Effector memory CD8-positive, alpha-beta T cell (primary cell): ENCODE results near the gene CSNK2B.

ENCODE experiments used
- ATAC-seq: fragments of 150-1000 bp; cut with Tn5 transposase; replicated peaks from 2 replicates; pipeline ENCODE4 v1.10.0; 2021; ENCODE audit warnings: mild to moderate bottlenecking, moderate library complexity
- DNase-seq, 3 experiments: peaks; one replicate each; pipeline ENCODE4 v3.0.0; 2021
- H3K27ac Mint-ChIP-seq, 2 donors: one replicate each; pipeline ENCODE4 v1.8.0; 2022; ENCODE audit warnings: mild to moderate bottlenecking in 2 of 2, mixed read lengths in 2 of 2, moderate library complexity in 2 of 2
- H3K27me3 Mint-ChIP-seq, 2 donors: one replicate each; pipeline ENCODE4 v1.8.0; 2022; ENCODE audit warnings: mixed read lengths in 2 of 2
- H3K36me3 Mint-ChIP-seq: one replicate; pipeline ENCODE4 v1.8.0; 2022; ENCODE audit warnings: mild to moderate bottlenecking, moderate library complexity, mixed read lengths; ENCODE audit not compliant: insufficient read depth
- H3K4me1 Mint-ChIP-seq, 2 donors: one replicate each; pipeline ENCODE4 v1.8.0; 2022; ENCODE audit warnings: low read depth in 2 of 2, mixed read lengths in 2 of 2
- H3K4me3 Mint-ChIP-seq, 2 donors: one replicate each; pipeline ENCODE4 v1.8.0; 2022; ENCODE audit warnings: mild to moderate bottlenecking in 2 of 2, mixed read lengths in 2 of 2, moderate library complexity in 2 of 2
- H3K9me3 Mint-ChIP-seq, 2 donors: one replicate each; pipeline ENCODE4 v1.8.0; 2022; ENCODE audit warnings: mixed read lengths in 2 of 2

CSNK2B gene

DNA sequence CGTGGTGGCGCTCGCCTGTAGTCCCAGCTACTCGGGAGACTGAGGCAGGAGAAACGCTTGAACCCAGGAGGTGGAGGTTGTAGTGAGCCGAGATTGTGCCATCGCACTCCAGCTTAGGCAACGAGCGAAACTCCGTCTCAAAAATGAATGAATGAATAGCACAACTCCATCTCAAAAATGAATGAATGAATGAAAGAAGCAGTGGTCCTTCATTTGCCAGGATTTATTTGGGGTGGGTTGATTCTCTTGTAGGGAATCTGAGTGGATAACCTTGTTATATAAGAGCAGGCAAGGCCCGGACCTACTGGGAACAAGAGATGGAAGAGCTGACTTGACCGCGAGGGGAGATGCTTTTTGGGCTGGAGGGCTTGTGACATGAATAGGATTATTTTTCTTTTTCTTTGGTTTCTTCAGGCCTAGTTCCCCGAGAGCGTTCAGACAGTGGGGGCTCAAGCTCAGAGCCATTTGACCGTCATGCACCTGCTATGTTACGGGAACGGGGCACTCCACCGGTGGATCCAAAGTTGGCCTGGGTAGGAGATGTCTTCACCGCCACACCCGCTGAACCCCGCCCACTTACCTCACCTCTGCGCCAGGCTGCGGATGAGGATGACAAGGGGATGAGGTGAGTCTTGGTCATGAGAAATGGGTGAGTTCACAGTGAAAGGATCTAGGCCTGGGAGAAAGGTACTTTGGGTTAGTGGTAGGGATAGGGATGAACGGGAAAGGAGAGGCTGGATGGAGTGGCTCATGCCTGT is 35.5 kb upstream of the CSNK2B start:
- Mint-ChIP-seq H3K9me3 (no peaks in the 10 kb centered on the region), H3K27ac (peak overlapping the region in 1 of 2 donors; percentile 84), H3K27me3 (no peaks in the 10 kb centered on the region), H3K4me1 (peaks cover 10 to 13% of the 10 kb centered on the region in 2 donors), H3K4me3 (no peak overlapping the region), H3K36me3 (peaks cover 91% of the 10 kb centered on the region)
- ATAC-seq (no peak), DNase-seq (no peak)

DNA sequence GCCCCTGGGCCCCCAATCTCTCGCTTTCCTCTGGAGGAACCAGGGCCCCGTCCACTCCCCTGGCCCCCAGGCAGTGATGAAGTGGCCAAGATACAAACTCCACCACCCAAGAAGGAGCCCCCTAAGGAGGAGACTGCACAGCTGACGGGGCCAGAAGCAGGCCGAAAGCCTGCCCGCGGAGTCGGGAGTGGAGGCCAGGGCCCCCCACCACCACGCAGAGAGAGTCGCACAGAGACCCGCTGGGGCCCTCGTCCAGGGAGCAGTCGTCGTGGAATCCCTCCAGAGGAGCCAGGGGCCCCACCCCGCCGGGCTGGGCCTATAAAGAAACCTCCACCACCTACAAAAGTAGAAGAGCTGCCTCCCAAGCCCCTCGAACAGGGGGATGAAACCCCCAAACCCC is 34.7 kb upstream of the CSNK2B start:
- DNase-seq: no peak
- Mint-ChIP-seq H3K36me3 (peaks cover 91% of the 10 kb centered on the region), H3K4me1 (peaks cover 8 to 9% of the 10 kb centered on the region in 2 donors), H3K27me3 (no peaks in the 10 kb centered on the region), H3K4me3 (no peak overlapping the region), H3K9me3 (no peaks in the 10 kb centered on the region), H3K27ac (peak overlapping the region in 1 of 2 donors; percentile 84)
- ATAC-seq: no peak

GRCh38 chr6:31631681-31632278 is 34.1 kb upstream of the CSNK2B start:
- no peak overlapping the region for H3K4me3 Mint-ChIP-seq
- ATAC-seq (no peak), DNase-seq (no peak)
- H3K4me1 Mint-ChIP-seq: peaks cover 8 to 9% of the 10 kb centered on the region in 2 donors
- peaks cover 91% of the 10 kb centered on the region for H3K36me3 Mint-ChIP-seq
- H3K27ac Mint-ChIP-seq: peak overlapping the region in 1 of 2 donors; percentile 84
- H3K27me3 Mint-ChIP-seq: no peaks in the 10 kb centered on the region
- no peaks in the 10 kb centered on the region for H3K9me3 Mint-ChIP-seq

DNA sequence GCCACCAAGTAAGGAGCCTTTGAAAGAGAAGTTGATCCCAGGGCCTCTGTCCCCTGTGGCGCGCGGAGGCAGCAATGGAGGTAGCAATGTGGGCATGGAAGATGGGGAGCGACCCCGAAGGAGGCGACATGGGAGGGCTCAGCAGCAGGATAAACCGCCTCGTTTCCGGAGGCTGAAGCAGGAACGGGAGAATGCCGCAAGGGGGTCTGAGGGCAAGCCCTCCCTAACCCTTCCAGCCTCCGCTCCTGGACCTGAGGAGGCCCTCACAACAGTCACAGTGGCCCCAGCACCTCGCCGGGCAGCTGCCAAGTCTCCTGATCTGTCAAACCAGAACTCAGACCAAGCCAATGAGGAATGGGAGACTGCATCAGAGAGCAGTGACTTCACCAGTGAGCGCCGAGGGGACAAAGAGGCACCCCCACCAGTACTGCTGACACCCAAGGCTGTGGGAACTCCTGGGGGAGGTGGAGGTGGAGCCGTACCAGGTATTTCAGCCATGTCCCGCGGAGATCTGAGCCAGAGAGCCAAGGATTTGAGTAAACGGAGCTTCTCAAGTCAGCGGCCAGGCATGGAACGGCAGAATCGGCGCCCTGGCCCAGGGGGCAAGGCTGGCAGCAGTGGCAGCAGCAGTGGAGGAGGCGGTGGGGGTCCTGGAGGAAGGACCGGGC is 33.5 kb upstream of the CSNK2B start:
- no peak for DNase-seq
- H3K27ac Mint-ChIP-seq: peak overlapping the region; percentile 71 to 84
- no peak overlapping the region for H3K4me3 Mint-ChIP-seq
- no peak for ATAC-seq
- peaks cover 5 to 8% of the 10 kb centered on the region in 2 donors for H3K4me1 Mint-ChIP-seq
- no peaks in the 10 kb centered on the region for H3K27me3 Mint-ChIP-seq
- H3K9me3 Mint-ChIP-seq: no peaks in the 10 kb centered on the region
- H3K36me3 Mint-ChIP-seq: peaks cover 91% of the 10 kb centered on the region

- peak overlapping the region in 1 of 2 donors; percentile 71 for H3K27ac Mint-ChIP-seq
- ATAC-seq (no peak), DNase-seq (no peak)
- peaks cover 91% of the 10 kb centered on the region for H3K36me3 Mint-ChIP-seq
- H3K4me3 Mint-ChIP-seq: no peak overlapping the region
- no peaks in the 10 kb centered on the region for H3K9me3 Mint-ChIP-seq
- no peaks in the 10 kb centered on the region for H3K27me3 Mint-ChIP-seq
- H3K4me1 Mint-ChIP-seq: peaks cover 0 to 5% of the 10 kb centered on the region in 2 donors
Observed at GRCh38 chr6:31633447-31633846, 32.4 kb upstream of the CSNK2B start.

DNA sequence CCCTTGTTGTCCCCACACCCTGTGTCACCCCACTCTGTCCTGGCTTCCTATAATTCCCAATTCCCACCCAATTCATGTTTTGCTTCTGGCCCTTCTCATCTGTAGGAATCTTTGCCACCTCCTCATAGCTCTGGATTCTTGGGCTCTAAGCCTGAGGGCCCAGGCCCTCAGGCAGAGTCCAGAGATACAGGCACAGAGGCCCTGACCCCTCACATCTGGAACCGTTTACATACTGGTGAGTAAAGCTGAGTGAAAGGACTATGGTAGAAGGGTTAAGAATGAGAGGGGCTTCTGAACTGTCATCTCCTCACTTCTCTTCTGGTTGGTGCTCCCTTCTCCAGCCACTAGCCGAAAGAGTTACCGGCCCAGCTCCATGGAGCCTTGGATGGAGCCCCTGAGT is 31.7 kb upstream of the CSNK2B start:
- Mint-ChIP-seq H3K4me1 (peaks cover 0 to 5% of the 10 kb centered on the region in 2 donors), H3K36me3 (peaks cover 95% of the 10 kb centered on the region), H3K27ac (no peak overlapping the region), H3K27me3 (no peaks in the 10 kb centered on the region), H3K4me3 (no peak overlapping the region), H3K9me3 (no peaks in the 10 kb centered on the region)
- ATAC-seq (no peak), DNase-seq (no peak)

GRCh38 chr6:31634969-31635575 is 30.8 kb upstream of the CSNK2B start:
- H3K4me1 Mint-ChIP-seq: peaks cover 3 to 5% of the 10 kb centered on the region in 2 donors
- H3K27me3 Mint-ChIP-seq: no peaks in the 10 kb centered on the region
- peaks cover 86% of the 10 kb centered on the region for H3K36me3 Mint-ChIP-seq

DNA sequence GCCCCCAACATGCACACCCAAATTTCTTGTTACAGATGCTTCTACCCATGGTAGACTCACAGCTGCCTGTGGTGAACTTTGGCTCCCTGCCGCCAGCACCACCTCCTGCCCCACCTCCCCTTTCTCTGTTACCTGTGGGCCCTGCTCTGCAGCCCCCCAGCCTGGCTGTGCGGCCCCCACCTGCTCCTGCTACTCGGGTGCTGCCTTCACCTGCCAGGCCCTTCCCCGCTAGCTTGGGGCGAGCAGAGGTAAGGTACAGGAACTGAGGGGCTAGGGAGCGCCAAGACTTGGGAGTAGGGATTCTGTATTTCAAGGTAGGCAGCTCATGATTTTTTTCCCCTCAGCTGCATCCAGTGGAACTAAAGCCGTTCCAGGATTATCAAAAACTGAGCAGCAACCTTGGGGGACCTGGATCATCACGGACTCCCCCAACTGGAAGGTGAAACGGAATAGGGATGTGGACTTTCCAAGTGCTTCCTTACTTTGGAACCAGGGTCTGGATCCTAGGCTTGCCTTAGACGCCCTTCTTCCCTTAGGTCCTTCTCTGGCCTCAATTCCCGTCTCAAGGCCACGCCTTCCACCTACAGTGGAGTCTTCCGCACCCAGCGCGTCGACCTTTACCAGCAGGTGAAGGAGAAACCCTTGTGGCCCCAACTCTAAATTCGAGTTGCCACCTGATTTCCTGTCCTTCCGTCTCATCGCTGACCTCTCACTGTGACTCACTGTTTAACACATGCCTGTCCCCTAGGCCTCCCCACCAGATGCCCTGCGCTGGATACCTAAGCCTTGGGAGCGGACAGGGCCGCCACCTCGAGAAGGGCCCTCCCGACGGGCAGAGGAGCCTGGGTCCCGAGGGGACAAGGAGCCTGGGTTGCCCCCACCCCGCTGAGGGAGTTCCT is 28.9 kb upstream of the CSNK2B start:
- Mint-ChIP-seq H3K9me3 (no peaks in the 10 kb centered on the region), H3K27me3 (no peaks in the 10 kb centered on the region), H3K27ac (peak overlapping the region; percentile 10 to 51), H3K36me3 (peaks cover 82% of the 10 kb centered on the region), H3K4me1 (peaks cover 3% of the 10 kb centered on the region in 2 donors), H3K4me3 (peak overlapping the region in 1 of 2 donors; percentile 40)
- ATAC-seq (no peak), DNase-seq (no peak)

More at GRCh38 chr6:31634969-31635575, 30.8 kb upstream of the CSNK2B start:
- no peak overlapping the region for H3K4me3 Mint-ChIP-seq
- no peaks in the 10 kb centered on the region for H3K9me3 Mint-ChIP-seq
- DNase-seq: no peak
- peak overlapping the region in 1 of 2 donors; percentile 9 for H3K27ac Mint-ChIP-seq
- ATAC-seq: no peak

DNA sequence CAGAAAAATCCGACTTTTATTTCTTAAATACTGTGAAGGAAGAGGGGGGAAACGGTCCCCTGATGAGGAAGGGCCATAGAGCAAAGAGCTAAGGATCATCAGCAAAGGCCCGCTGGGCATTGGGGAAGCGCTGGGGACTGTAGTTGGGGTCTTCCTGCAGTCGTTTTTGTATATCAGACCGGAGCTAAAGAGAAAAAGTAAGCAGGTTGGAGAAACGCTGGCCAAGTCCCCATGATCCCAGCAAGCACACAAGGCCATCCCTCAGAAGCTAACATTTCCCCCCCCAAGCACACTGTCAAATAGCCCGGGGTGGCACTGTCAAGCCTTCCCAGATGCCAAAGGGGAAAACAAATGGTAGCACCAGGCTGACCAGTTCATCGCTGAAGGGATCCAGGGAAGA is 26.8 kb upstream of the CSNK2B start:
- Mint-ChIP-seq H3K27ac (peak overlapping the region in 1 of 2 donors; percentile 55), H3K36me3 (peaks cover 82% of the 10 kb centered on the region), H3K4me3 (no peak overlapping the region), H3K9me3 (no peaks in the 10 kb centered on the region), H3K27me3 (no peaks in the 10 kb centered on the region), H3K4me1 (peaks cover 0 to 3% of the 10 kb centered on the region in 2 donors)
- ATAC-seq: no peak
- DNase-seq: no peak

DNA sequence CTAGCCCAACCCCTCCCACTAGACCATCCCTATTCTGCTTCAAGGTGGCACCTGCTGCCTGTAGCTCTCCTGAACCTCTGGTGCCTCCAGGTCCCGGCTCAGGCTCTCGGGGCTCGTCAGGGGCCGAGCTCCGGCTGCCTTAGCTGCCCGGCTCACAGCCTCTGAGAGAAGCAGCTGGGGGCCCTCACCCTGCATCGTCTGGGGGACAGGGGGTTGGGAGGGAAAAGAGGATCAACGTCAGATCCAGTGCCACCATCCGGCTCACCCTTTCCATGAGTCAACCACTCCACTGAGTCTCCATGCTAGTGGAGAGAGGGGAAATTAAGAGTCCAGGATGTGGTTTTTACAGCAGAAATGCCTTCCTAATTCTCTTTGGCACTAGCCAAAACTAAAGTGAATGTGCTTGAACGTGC is 26.4 kb upstream of the CSNK2B start:
- Mint-ChIP-seq H3K4me3 (no peak overlapping the region), H3K27me3 (no peaks in the 10 kb centered on the region), H3K27ac (no peak overlapping the region), H3K9me3 (no peaks in the 10 kb centered on the region), H3K36me3 (peaks cover 81% of the 10 kb centered on the region), H3K4me1 (peaks cover 0 to 3% of the 10 kb centered on the region in 2 donors)
- DNase-seq (no peak), ATAC-seq (no peak)

DNA sequence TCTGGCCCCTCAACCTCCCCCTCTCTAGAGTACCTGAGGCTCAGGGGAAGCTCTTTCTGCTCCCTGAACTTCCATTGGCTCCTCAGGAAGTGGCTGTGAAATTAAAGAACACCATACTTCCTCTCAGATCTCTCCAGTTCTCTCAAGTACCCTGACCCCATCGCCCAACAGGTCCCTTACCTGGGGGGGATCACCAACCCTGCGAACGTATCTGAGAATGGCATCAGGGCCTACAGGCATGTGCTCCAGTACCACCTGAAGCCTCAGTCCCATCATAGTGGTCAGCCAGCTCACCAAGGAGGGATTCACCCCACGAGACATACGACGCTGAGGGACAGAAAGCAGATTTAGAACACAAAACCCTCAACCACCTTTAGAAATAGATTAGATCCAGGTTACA is 25.3 kb upstream of the CSNK2B start:
- ATAC-seq (no peak), DNase-seq (no peak)
- Mint-ChIP-seq H3K9me3 (no peaks in the 10 kb centered on the region), H3K36me3 (peaks cover 81% of the 10 kb centered on the region), H3K4me1 (peaks cover 3% of the 10 kb centered on the region in 2 donors), H3K4me3 (no peak overlapping the region), H3K27ac (peak overlapping the region in 1 of 2 donors; percentile 66), H3K27me3 (no peaks in the 10 kb centered on the region)

DNA sequence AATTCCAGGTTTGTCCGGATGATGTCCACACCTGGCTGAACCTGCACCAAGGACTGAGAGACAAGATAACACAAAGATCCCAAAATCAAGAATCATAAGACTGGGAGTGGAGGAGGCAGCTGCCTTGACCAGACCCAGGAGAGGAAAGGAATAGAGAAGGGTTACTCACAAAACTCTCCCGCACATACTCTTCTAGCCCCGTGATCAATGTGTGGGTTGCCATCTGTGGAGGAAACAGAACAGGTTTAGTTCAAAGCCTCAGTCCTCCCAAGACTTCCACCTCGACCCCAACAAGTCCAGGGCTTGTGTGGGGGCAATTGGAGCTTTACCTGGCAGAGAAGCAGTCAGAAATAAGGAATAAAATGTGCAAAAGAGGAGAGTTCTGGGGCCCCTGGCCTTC is 24.5 kb upstream of the CSNK2B start:
- no peak overlapping the region for H3K4me3 Mint-ChIP-seq
- H3K36me3 Mint-ChIP-seq: peaks cover 81% of the 10 kb centered on the region
- H3K27me3 Mint-ChIP-seq: no peaks in the 10 kb centered on the region
- H3K27ac Mint-ChIP-seq: peak overlapping the region; percentile 25 to 66
- no peak for DNase-seq
- no peaks in the 10 kb centered on the region for H3K9me3 Mint-ChIP-seq
- ATAC-seq: no peak
- peaks cover 3% of the 10 kb centered on the region in 2 donors for H3K4me1 Mint-ChIP-seq
